Measurements from ENCODE around the gene KCNMA1. TPM values are rescaled to one million over a fixed set of nuclear protein-coding genes. Genes with fewer than 3 reads are reported as not detected.

KCNMA1 gene
- polyA plus RNA-seq, 1 donor = 19.6 TPM

GRCh38 chr10:77561991-77562390, 75.6 kb downstream of the KCNMA1 start:
- H3K27ac ChIP-seq (ENCODE audit: low read length) = no peak overlapping the region
- no peak for DNase-seq
- H3K27me3 ChIP-seq (ENCODE audit: control insufficient read depth, insufficient read depth, low read length) = no peaks in the 10 kb centered on the region
- H3K4me1 ChIP-seq (ENCODE audit: control insufficient read depth, insufficient read depth, low read length) = peaks cover 21% of the 10 kb centered on the region
- H3K4me3 ChIP-seq (ENCODE audit: low read length) = no peak overlapping the region
- H3K9me3 ChIP-seq (ENCODE audit: control insufficient read depth, low read depth, low read length) = no peaks in the 10 kb centered on the region
- no peaks in the 10 kb centered on the region for H3K36me3 ChIP-seq (ENCODE audit: control insufficient read depth, insufficient read depth, low read length)
- WGBS (ENCODE audit: insufficient coverage, low lambda C conversion rate) = no CpG with 5 or more reads among the region's 3 CpGs

GRCh38 chr10:77560471-77560870, 77.1 kb downstream of the KCNMA1 start:
- Histone ChIP-seq H3K4me3 (ENCODE audit: low read length) (no peak overlapping the region), H3K27ac (ENCODE audit: low read length) (no peak overlapping the region), H3K9me3 (ENCODE audit: control insufficient read depth, low read depth, low read length) (no peaks in the 10 kb centered on the region), H3K4me1 (ENCODE audit: control insufficient read depth, insufficient read depth, low read length) (peaks cover 27% of the 10 kb centered on the region), H3K27me3 (ENCODE audit: control insufficient read depth, insufficient read depth, low read length) (no peaks in the 10 kb centered on the region), H3K36me3 (ENCODE audit: control insufficient read depth, insufficient read depth, low read length) (no peaks in the 10 kb centered on the region)
- no CpG with 5 or more reads among the region's 1 CpG for WGBS (ENCODE audit: insufficient coverage, low lambda C conversion rate)
- no peak for DNase-seq

- H3K36me3 ChIP-seq (ENCODE audit: control insufficient read depth, insufficient read depth, low read length) = no peaks in the 10 kb centered on the region
- no peak overlapping the region for H3K4me3 ChIP-seq (ENCODE audit: low read length)
- H3K4me1 ChIP-seq (ENCODE audit: control insufficient read depth, insufficient read depth, low read length) = peaks cover 30% of the 10 kb centered on the region
- no peaks in the 10 kb centered on the region for H3K27me3 ChIP-seq (ENCODE audit: control insufficient read depth, insufficient read depth, low read length)
- H3K9me3 ChIP-seq (ENCODE audit: control insufficient read depth, low read depth, low read length) = no peaks in the 10 kb centered on the region
- no peak overlapping the region for H3K27ac ChIP-seq (ENCODE audit: low read length)
- no peak for DNase-seq
- WGBS (ENCODE audit: insufficient coverage, low lambda C conversion rate) = no CpG with 5 or more reads among the region's 3 CpGs
Observed at GRCh38 chr10:77560052-77560451, 77.6 kb downstream of the KCNMA1 start.

GRCh38 chr10:77556990-77557601, 80.5 kb downstream of the KCNMA1 start:
- Histone ChIP-seq H3K36me3 (ENCODE audit: control insufficient read depth, insufficient read depth, low read length) (no peaks in the 10 kb centered on the region), H3K27ac (ENCODE audit: low read length) (no peak overlapping the region), H3K9me3 (ENCODE audit: control insufficient read depth, low read depth, low read length) (no peaks in the 10 kb centered on the region), H3K4me3 (ENCODE audit: low read length) (no peak overlapping the region), H3K4me1 (ENCODE audit: control insufficient read depth, insufficient read depth, low read length) (peaks cover 19% of the 10 kb centered on the region), H3K27me3 (ENCODE audit: control insufficient read depth, insufficient read depth, low read length) (no peaks in the 10 kb centered on the region)
- no CpG with 5 or more reads among the region's 1 CpG for WGBS (ENCODE audit: insufficient coverage, low lambda C conversion rate)
- no peak for DNase-seq

- no CpG with 5 or more reads among the region's 4 CpGs for WGBS (ENCODE audit: insufficient coverage, low lambda C conversion rate)
- H3K27me3 ChIP-seq (ENCODE audit: control insufficient read depth, insufficient read depth, low read length) = no peaks in the 10 kb centered on the region
Observed at GRCh38 chr10:77555591-77556212, 81.9 kb downstream of the KCNMA1 start.

GRCh38 chr10:77554996-77555397, 82.6 kb downstream of the KCNMA1 start:
- H3K9me3 ChIP-seq (ENCODE audit: control insufficient read depth, low read depth, low read length) = no peaks in the 10 kb centered on the region
- no peak overlapping the region for H3K4me3 ChIP-seq (ENCODE audit: low read length)
- peaks cover 19% of the 10 kb centered on the region for H3K4me1 ChIP-seq (ENCODE audit: control insufficient read depth, insufficient read depth, low read length)
- no peaks in the 10 kb centered on the region for H3K27me3 ChIP-seq (ENCODE audit: control insufficient read depth, insufficient read depth, low read length)
- peak; percentile 61 to 85 for DNase-seq
- peak overlapping the region; percentile 76 for H3K27ac ChIP-seq (ENCODE audit: low read length)
- no peaks in the 10 kb centered on the region for H3K36me3 ChIP-seq (ENCODE audit: control insufficient read depth, insufficient read depth, low read length)
- WGBS (ENCODE audit: insufficient coverage, low lambda C conversion rate) = no CpG with 5 or more reads among the region's 7 CpGs

More at GRCh38 chr10:77555591-77556212, 81.9 kb downstream of the KCNMA1 start:
- Histone ChIP-seq H3K4me1 (ENCODE audit: control insufficient read depth, insufficient read depth, low read length) (peaks cover 19% of the 10 kb centered on the region), H3K9me3 (ENCODE audit: control insufficient read depth, low read depth, low read length) (no peaks in the 10 kb centered on the region), H3K36me3 (ENCODE audit: control insufficient read depth, insufficient read depth, low read length) (no peaks in the 10 kb centered on the region), H3K27ac (ENCODE audit: low read length) (peak overlapping the region; percentile 76), H3K4me3 (ENCODE audit: low read length) (no peak overlapping the region)
- DNase-seq = no peak

- no CpG with 5 or more reads among the region's 5 CpGs for WGBS (ENCODE audit: insufficient coverage, low lambda C conversion rate)
- H3K27me3 ChIP-seq (ENCODE audit: control insufficient read depth, insufficient read depth, low read length) = no peaks in the 10 kb centered on the region
- no peak overlapping the region for H3K27ac ChIP-seq (ENCODE audit: low read length)
- H3K36me3 ChIP-seq (ENCODE audit: control insufficient read depth, insufficient read depth, low read length) = no peaks in the 10 kb centered on the region
- no peak overlapping the region for H3K4me3 ChIP-seq (ENCODE audit: low read length)
- DNase-seq = no peak
- no peaks in the 10 kb centered on the region for H3K9me3 ChIP-seq (ENCODE audit: control insufficient read depth, low read depth, low read length)
- H3K4me1 ChIP-seq (ENCODE audit: control insufficient read depth, insufficient read depth, low read length) = peaks cover 19% of the 10 kb centered on the region
Observed at GRCh38 chr10:77553966-77554365, 83.6 kb downstream of the KCNMA1 start.

- no peaks in the 10 kb centered on the region for H3K36me3 ChIP-seq (ENCODE audit: control insufficient read depth, insufficient read depth, low read length)
- DNase-seq = no peak
- peaks cover 19% of the 10 kb centered on the region for H3K4me1 ChIP-seq (ENCODE audit: control insufficient read depth, insufficient read depth, low read length)
- no peaks in the 10 kb centered on the region for H3K9me3 ChIP-seq (ENCODE audit: control insufficient read depth, low read depth, low read length)
- H3K4me3 ChIP-seq (ENCODE audit: low read length) = no peak overlapping the region
- no CpG with 5 or more reads among the region's 3 CpGs for WGBS (ENCODE audit: insufficient coverage, low lambda C conversion rate)
- H3K27ac ChIP-seq (ENCODE audit: low read length) = no peak overlapping the region
- H3K27me3 ChIP-seq (ENCODE audit: control insufficient read depth, insufficient read depth, low read length) = no peaks in the 10 kb centered on the region
Observed at GRCh38 chr10:77553311-77553710, 84.3 kb downstream of the KCNMA1 start.

- H3K27me3 ChIP-seq (ENCODE audit: control insufficient read depth, insufficient read depth, low read length) = no peaks in the 10 kb centered on the region
- H3K36me3 ChIP-seq (ENCODE audit: control insufficient read depth, insufficient read depth, low read length) = no peaks in the 10 kb centered on the region
- peaks cover 19% of the 10 kb centered on the region for H3K4me1 ChIP-seq (ENCODE audit: control insufficient read depth, insufficient read depth, low read length)
- no peak overlapping the region for H3K27ac ChIP-seq (ENCODE audit: low read length)
- H3K9me3 ChIP-seq (ENCODE audit: control insufficient read depth, low read depth, low read length) = no peaks in the 10 kb centered on the region
- no peak for DNase-seq
- H3K4me3 ChIP-seq (ENCODE audit: low read length) = no peak overlapping the region
- WGBS (ENCODE audit: insufficient coverage, low lambda C conversion rate) = 100% methylated on average over 1 of the region's 1 CpG
Observed at GRCh38 chr10:77552252-77552651, 85.4 kb downstream of the KCNMA1 start.

- H3K4me3 ChIP-seq (ENCODE audit: low read length) = no peak overlapping the region
- no peaks in the 10 kb centered on the region for H3K27me3 ChIP-seq (ENCODE audit: control insufficient read depth, insufficient read depth, low read length)
- no peaks in the 10 kb centered on the region for H3K9me3 ChIP-seq (ENCODE audit: control insufficient read depth, low read depth, low read length)
- 40% methylated on average over 1 of the region's 10 CpGs for WGBS (ENCODE audit: insufficient coverage, low lambda C conversion rate)
- no peaks in the 10 kb centered on the region for H3K36me3 ChIP-seq (ENCODE audit: control insufficient read depth, insufficient read depth, low read length)
- no peak for DNase-seq
- peaks cover 12% of the 10 kb centered on the region for H3K4me1 ChIP-seq (ENCODE audit: control insufficient read depth, insufficient read depth, low read length)
- no peak overlapping the region for H3K27ac ChIP-seq (ENCODE audit: low read length)
Observed at GRCh38 chr10:77550378-77550777, 87.2 kb downstream of the KCNMA1 start.

- DNase-seq = no peak
- WGBS (ENCODE audit: insufficient coverage, low lambda C conversion rate) = no CpG with 5 or more reads among the region's 1 CpG
- H3K36me3 ChIP-seq (ENCODE audit: control insufficient read depth, insufficient read depth, low read length) = no peaks in the 10 kb centered on the region
- H3K27me3 ChIP-seq (ENCODE audit: control insufficient read depth, insufficient read depth, low read length) = no peaks in the 10 kb centered on the region
- H3K27ac ChIP-seq (ENCODE audit: low read length) = no peak overlapping the region
- H3K4me1 ChIP-seq (ENCODE audit: control insufficient read depth, insufficient read depth, low read length) = no peaks in the 10 kb centered on the region
- H3K4me3 ChIP-seq (ENCODE audit: low read length) = no peak overlapping the region
- peaks cover 3% of the 10 kb centered on the region for H3K9me3 ChIP-seq (ENCODE audit: control insufficient read depth, low read depth, low read length)
Observed at GRCh38 chr10:77548671-77549070, 88.9 kb downstream of the KCNMA1 start.
